ACC112 (cell line): ENCODE data around the gene ZNG1C.
"Not testable (repeated sequence)": the region's sequence is repeated elsewhere in the genome, so short reads cannot be mapped to it uniquely, and the experiment has no call there.

Source experiments
- H2AFZ ChIP-seq: fragments of 200-600 bp; sonication (generic); one replicate; pipeline ENCODE4 v1.6.0; 2017; ENCODE audit warnings: antibody characterized with exemption, low read length; ENCODE audit not compliant: unreplicated experiment
- H3K27ac ChIP-seq: fragments of 200-600 bp; sonication (generic); 2 replicates; pipeline ENCODE4 v1.5.1; 2014; ENCODE audit warnings: low read depth, mild to moderate bottlenecking, antibody characterized with exemption, low read length, moderate library complexity
- H3K27me3 ChIP-seq: fragments of 200-600 bp; sonication (generic); 2 replicates; pipeline ENCODE4 v1.6.1; 2014; ENCODE audit warnings: mild to moderate bottlenecking, antibody characterized with exemption, low read length, moderate library complexity, mixed read lengths; ENCODE audit not compliant: insufficient read depth
- H3K36me3 ChIP-seq: fragments of 200-600 bp; sonication (generic); 2 replicates; pipeline ENCODE4 v1.6.1; 2016; ENCODE audit warnings: mild to moderate bottlenecking, antibody characterized with exemption, low read length, moderate library complexity, mixed read lengths; ENCODE audit not compliant: insufficient read depth
- H3K4me1 ChIP-seq: fragments of 200-600 bp; sonication (generic); one replicate; pipeline ENCODE4 v1.6.1; 2016; ENCODE audit warnings: low read length, mixed read lengths; ENCODE audit not compliant: insufficient read depth, unreplicated experiment, control insufficient read depth
- H3K4me3 ChIP-seq: fragments of 200-600 bp; sonication (generic); 2 replicates; pipeline ENCODE4 v1.5.1; 2014; ENCODE audit warnings: mild to moderate bottlenecking, low read depth, low read length
- H3K79me2 ChIP-seq: fragments of 200-600 bp; sonication (generic); one replicate; pipeline ENCODE4 v1.6.0; 2016; ENCODE audit warnings: low read length; ENCODE audit not compliant: control insufficient read depth, unreplicated experiment, insufficient read depth

ZNG1C gene

GRCh38 chr9:68343242-68343641, 101.5 kb downstream of the ZNG1C start:
- not testable (repeated sequence) for H3K79me2 ChIP-seq, H3K4me3 ChIP-seq, H3K27ac ChIP-seq, H2AFZ ChIP-seq, H3K27me3 ChIP-seq, H3K36me3 ChIP-seq, H3K4me1 ChIP-seq

GRCh38 chr9:68343992-68344391, 102.2 kb downstream of the ZNG1C start:
- H3K27me3 ChIP-seq, H3K4me1 ChIP-seq, H3K27ac ChIP-seq, H2AFZ ChIP-seq, H3K79me2 ChIP-seq, H3K4me3 ChIP-seq, H3K36me3 ChIP-seq: not testable (repeated sequence)
